Choroid plexus epithelial cell (primary cell): Measurements from ENCODE around the gene MFSD6.

Source experiments
- DNase-seq: peaks from one replicate; pipeline ENCODE4 v3.0.0-alpha.2; 2010; ENCODE audit warnings: low read depth
- H3K4me3 ChIP-seq: 2 replicates; pipeline ENCODE4 v1.5.1; 2011; ENCODE audit warnings: low read depth, mild to moderate bottlenecking, control low read depth, low read length, moderate library complexity
- TF ChIP-seq, protein P1 (sequence below): conservative IDR thresholded peaks from 2 replicates; pipeline ENCODE4 v1.5.1; 2011; ENCODE audit warnings: low read depth, mild to moderate bottlenecking, control low read depth, inconsistent platforms, low read length, moderate library complexity

Gene MFSD6

DNA sequence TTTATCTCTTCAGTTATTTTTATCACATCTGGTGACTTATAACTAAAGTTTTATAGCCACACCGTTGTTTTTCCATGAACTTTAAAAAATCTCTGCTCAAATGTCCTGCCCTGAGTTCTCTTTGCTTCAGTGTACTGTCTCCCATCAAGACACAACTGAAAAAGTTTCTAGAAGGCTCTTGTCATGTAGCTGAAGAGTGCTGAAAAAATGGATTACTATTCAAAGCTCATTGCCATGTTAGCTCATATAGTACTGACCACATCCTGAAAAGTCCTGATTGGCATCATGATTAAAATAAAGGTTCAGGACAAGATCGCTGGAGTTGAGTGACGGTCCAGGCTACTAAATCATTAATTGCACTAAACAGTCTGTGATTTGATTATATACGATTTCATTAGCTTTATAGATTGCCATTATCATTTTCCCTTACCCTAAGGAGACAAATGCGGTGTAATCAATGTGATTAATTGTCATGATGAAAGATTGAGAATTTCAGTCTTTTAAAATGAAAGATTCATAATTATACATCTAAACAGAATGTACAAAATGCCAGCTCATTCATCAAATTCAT, 62.2 kb downstream of the MFSD6 start:
- DNase-seq, result no peak
- H3K4me3 ChIP-seq, result no peak overlapping the region
- TF ChIP-seq, protein P1, sequence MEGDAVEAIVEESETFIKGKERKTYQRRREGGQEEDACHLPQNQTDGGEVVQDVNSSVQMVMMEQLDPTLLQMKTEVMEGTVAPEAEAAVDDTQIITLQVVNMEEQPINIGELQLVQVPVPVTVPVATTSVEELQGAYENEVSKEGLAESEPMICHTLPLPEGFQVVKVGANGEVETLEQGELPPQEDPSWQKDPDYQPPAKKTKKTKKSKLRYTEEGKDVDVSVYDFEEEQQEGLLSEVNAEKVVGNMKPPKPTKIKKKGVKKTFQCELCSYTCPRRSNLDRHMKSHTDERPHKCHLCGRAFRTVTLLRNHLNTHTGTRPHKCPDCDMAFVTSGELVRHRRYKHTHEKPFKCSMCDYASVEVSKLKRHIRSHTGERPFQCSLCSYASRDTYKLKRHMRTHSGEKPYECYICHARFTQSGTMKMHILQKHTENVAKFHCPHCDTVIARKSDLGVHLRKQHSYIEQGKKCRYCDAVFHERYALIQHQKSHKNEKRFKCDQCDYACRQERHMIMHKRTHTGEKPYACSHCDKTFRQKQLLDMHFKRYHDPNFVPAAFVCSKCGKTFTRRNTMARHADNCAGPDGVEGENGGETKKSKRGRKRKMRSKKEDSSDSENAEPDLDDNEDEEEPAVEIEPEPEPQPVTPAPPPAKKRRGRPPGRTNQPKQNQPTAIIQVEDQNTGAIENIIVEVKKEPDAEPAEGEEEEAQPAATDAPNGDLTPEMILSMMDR, result no peak

DNA sequence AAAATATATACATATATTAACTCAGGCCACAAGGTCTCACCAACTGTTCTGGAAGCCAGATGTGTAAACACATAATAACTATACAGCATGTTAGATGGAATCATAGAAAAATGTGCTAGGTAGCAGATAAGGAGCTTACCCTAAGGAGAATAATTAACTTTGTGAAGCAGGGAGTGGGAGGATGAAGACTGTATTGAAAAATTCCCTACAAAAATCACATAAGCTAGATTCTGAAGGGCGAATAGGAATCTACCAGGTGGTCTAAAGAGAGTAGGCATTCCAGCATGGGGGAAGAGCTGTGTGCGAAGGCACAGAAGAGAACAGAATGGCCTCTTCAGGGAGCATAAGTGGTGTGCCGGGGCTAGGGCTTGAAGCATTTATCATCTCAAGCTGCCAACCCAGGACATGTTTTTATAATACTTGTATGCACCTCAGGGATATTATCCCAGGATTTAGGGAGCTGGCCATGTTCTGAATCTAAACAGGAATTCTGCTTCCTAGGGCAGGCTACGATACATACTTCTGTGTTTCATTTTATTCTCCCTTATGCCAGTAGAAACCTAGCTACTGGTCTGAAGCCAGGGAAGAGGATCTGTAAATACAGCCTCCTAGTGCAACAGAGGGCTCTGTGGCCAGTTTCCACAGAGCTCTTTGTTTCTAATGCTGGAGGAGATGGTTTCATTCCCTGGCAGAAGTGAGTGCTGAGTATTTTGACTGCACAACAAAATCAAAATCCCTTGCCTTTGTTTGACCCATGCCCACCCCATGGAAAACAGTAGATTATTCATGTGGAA, 69.7 kb downstream of the MFSD6 start:
- H3K4me3 ChIP-seq, result no peak overlapping the region
- DNase-seq, result peak; percentile 43
- TF ChIP-seq, protein P1, result no peak

DNA sequence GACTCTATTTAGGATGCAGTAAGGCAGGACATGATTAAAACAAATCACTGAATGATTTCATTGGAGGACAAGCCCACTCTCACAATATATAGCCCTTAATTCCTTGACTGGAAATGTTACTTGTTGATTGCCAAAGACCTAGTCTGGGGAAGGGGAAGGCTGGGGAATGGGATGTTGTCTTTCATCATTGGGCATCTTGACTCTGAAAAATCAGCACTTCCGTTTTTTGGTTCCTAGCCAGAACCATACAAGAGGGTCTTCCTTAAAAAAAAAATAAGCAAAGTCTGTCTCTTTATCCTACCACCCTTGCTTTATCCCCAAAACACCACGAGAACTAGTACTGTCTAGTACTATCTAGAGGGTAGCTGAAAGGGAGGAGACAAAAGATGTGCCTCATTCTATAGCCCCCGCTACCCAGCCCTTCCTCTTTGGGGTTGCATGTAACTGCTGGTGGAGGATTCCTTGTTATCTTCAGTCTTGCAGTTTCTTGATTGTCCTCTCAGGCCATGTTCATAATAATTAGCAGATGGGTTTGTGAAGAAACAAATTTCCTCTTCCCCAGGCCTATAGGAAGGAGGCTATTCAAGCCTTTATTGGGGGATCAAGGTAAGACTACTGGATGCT, 70.5 kb downstream of the MFSD6 start:
- DNase-seq, result no peak
- TF ChIP-seq, protein P1, result no peak
- H3K4me3 ChIP-seq, result no peak overlapping the region

DNA sequence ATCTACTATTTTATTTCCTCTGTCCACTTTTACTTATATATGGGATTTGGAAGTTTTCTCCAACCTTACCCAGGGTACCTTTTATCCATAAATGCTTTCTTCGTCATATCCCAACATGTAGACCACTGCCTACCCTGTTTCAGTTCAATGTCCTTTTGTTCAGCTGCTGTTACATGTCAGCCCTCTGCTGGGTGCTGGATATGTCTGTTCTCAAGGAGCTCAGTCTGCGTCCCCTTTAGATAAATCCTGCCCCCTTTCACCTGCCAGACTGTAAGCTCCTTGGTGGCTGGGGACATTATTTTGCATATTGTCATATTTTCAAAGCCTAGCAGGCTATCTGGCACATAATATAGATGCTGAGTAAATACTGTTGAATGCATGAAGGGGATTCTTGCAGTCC, 73.2 kb downstream of the MFSD6 start:
- DNase-seq, result no peak

DNA sequence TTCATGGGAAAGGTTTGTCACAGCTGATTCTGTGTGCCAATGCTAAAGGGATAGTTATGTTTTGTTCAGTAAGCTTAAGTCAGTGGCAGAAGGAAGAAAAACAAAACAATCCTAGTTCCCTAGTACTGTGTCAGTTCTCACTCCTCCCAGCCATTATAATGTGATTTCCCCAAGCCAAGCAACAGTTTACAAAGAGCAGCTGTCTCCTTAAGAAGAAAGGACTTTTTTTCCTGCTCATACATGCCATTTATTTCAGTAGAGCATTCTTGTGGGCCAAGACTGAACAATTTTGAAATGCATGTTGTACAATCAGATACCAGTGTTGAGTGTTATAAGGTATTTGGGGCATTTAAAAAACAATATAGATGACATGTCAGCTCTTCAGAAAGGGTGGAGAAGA, 74.3 kb downstream of the MFSD6 start:
- TF ChIP-seq, protein P1, result no peak
- H3K4me3 ChIP-seq, result no peak overlapping the region
- peak; percentile 14 for DNase-seq

More for the DNA sequence above, 73.2 kb downstream of the MFSD6 start:
- no peak overlapping the region for H3K4me3 ChIP-seq
- TF ChIP-seq, protein P1, result no peak

DNA sequence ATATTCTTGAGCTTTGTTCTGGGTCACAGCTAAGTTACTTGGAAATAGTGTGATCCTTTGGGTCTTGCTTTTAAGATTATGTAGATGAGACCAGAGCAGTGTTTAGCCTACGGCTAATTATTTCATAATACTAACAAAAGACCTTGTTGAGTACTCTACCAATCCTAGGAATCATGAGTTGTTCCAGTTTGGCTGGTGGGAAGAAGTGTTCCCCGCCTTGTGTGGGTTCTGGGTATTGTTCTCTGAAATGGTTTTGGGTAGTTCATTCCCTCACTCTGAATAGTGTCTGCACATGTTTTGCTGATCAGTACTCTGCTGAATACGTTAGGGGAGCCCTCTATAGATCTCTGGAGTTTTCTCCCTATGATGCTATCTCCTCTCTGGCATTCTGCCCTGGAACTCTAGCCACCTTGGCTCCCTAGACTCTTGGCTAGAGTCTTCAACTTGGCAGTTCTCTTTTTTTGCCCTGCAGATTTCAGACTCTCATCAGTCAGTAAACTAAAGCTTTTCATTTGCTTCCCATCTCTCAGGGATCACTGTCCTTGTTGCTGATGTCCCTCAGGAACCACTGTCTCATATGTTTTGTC, 78.0 kb downstream of the MFSD6 start:
- TF ChIP-seq, protein P1, result no peak
- no peak for DNase-seq
- H3K4me3 ChIP-seq, result no peak overlapping the region
